Hepatic stellate cell (primary cell): ENCODE measurements around the gene SFTPA2.
A peak's percentile ranks its signal among the peaks of the same experiment; 100 is the strongest.
"Not testable (repeated sequence)": the region's sequence is repeated elsewhere in the genome, so short reads cannot be mapped to it uniquely, and the experiment has no call there.

Experiments
- DNase-seq: peaks from one replicate; pipeline ENCODE4 v3.0.0; 2011; ENCODE audit warnings: low spot score

Gene SFTPA2

DNA sequence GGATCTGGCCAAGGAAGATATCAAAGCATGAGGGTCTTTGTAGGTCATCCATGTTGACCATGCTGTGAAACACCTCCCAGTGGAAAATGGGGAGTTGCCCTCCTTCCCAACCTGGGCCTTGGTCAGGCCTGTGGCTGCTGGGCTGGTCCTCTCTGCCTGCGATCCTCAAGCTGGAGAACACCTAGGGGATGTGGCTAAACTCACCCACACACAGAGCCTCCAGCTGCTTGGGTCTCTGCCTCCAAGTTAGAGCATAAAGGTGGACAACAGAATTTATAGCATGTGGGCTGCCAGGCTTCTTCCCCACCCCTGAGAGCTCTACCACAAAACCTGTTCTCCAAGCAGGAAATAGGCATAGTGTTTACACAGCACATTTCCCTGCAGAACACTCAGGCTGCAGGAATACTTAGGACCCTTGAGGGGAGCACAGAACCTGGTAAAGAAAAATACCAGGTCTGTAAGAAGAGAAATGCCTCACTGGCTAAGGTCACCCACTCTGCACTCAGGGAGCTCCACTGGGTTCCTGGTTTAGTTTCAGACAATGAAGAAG lies at the start of gene SFTPA2:
SFTPA2 (minus strand) TSS at position 248 of the 550 bp plus-strand sequence. CDS start 924 bp downstream, outside the sequence.
- DNase-seq = no peak

DNA sequence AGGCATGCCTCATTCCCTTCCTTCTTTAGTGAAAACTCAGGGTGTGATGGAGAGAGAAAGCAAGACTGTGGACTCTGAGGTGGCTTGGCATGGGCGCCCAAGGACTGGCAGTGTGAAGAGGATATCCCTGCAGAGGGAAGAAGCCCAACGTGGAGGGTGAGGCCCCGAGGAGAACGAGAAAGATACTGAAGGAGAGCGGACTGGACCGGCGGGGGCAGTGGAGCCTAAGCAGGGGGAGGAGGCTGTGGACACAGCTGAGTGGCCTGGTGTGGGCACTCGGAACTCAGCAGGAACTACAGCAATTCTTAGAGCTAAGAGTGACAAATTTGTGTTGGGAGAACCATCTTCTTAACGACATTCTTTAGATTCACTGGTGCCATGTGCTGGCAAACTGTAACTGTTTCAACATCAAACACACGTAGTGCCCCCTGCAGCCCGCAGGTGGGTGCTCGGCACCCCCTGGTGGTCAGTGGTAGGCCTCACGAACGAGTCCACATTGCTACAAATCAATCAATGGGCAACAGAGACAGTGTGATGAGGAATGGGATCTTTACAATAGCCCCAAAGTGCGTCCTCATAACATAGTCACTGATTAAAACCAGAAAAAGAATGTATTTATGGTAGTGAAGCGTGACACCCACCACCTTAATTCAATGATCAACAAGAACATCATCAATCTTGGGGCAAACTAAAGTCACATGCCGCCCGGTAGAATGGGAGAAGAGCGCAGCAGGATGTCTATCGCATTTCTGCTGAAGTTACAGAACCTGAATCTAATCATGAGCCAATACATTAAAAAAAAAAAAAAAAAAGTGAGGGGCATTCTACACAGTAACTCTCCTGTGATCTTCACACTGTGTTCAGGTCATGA lies 48.5 kb upstream of the SFTPA2 start:
- peak; percentile 17 for DNase-seq

DNA sequence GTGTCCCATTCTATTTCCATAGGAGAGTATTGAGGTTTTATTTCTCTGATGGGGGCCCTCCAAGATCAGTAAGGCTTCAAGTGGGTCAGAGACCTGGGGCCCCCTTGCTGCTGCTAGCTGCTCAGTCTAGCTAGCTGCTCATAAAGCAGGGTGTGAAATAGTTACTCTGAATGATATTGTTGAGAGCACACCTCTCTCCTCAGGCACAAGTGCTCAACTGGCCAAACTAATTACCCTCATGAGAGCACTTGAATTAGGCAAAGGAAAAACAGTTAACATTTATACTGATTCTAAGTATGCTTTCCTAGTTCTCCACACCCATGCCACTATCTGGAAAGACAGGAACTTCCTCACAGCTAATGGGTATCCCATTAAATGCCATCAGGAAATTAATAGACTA lies 45.1 kb upstream of the SFTPA2 start:
- no peak for DNase-seq

DNA sequence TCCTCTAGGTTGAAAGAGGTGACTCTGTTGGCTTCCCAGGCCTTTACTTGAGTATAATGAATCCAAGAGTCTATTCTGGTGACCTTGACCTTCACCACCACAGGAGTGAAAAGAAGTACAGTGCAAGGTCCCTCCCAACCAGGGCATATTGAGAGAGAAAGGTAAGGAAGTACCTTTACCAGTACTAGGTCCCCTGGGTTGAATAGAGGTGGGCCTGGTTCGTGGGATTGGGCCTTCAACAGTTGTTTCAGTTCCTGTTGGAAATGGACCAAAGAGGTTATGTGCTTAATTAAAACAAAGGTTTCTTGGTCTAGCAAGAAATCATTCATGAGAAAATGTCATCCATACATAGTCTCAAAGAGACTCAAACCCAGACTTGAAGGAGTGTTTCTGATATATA lies 44.1 kb upstream of the SFTPA2 start:
- no peak for DNase-seq

DNA sequence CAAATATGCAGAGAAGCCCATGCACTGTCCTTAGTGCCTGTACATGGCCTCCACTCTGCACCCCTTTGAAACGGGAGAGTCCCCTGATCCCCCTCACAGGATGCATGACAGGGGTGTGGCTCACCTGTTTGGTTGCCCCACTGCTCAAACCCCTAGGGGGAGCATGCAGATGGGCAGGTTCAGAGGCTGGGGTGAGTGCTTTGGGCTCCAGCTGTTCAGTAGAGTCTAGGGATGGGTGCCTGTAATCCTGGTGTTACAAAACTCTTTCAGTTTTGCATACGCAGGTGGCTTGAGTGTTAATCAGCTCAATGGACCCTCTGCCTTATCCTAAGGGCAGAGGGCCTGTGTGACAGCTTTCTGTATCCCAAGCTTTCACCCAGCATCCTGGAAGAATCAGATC lies 42.7 kb upstream of the SFTPA2 start:
- no peak for DNase-seq

DNA sequence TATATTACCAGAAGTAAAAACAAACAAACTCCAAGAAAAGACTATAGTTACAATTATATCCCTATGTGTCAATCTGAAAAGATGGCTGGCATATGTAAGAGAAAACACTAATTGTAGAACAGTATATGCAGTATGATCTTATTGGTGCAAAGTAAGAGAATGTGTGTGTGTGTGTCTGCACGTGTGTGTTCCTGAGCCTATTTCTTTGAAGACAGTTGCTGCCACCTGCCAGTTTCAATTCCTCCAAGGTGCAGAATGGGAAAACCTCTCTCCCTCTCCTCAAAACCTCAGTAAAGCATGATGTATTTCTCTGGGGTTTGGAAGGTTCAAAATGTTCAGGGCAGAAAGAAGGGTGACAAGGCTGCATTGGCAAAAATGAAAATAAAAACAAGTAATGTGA lies 41.7 kb upstream of the SFTPA2 start:
- no peak for DNase-seq

DNA sequence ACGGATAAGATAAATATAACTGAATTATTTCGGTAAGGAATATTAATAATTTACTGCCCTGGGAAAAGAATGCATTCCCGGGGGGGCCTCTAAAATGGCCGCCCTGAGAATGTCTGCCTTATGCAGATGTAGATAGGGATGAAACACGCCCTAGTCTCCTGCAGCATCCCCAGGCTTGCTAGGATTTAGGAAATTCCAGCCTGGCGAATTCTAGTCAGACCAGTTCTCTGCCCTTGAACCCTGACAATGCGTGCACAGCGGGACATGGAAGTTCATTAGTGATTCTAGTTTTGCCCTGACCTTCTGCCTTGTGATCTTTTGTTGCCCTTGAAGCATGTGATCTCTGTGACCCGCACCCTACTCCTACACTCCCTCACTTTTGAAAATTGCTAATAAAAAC lies 39.4 kb upstream of the SFTPA2 start:
- not testable (repeated sequence) for DNase-seq

DNA sequence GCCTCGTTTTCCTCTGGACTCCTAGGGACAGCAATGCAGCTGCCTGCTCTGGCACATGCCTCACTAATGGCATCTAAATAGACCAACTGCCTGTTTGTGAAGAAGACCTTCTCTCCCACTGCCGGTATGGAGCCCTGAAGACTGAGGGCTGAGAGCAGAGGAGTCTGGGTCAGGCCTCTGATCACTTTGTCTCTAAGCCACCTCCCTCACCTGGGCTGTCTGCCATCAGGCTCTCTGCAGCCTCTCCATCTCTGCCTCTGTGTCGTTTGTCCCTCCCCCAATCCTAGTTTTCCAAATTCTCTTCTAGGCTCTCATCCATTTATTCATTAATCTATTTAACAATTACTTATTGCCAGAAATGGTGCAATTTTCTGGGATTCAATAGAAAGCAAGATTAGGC lies 35.3 kb upstream of the SFTPA2 start:
- no peak for DNase-seq

DNA sequence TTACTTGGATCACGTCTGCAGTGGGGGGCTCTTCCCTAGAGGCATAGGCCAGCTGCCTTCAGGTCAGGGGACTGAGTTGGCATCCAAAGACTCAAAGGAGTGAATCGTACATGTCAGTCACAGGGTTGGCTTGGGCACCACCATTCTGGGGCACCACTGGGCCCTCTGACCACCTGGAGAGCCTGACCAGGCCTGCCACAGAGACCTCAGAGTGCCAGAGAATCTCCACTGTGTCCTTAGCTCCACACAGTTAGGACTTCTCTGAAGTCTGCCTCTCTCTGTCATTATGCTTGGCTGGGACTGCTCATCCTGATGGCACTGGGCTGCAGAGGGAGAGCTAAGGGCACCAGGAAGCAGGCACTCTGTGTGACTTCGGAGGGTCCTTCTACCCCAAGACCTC lies 34.4 kb upstream of the SFTPA2 start:
- not testable (repeated sequence) for DNase-seq

DNA sequence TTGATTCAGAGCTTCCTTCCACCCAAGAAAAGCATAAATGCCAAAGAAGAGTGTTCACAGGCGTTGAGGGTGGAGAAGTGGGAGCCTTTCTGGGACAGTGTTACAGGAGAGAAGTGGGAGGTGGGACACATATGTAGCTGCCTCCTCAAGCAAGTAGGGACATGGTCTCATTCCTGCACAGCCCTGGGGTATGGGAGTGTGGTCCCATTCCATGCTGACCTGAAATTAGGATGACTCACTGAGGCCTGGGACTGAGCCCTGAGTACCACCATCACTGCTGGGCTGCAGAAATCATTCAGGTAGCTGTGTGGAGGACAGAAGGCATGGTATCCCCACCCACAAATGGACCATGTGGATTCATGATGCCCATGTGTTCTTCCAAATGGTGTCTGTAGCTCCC lies 33.2 kb upstream of the SFTPA2 start:
- DNase-seq = no peak

DNA sequence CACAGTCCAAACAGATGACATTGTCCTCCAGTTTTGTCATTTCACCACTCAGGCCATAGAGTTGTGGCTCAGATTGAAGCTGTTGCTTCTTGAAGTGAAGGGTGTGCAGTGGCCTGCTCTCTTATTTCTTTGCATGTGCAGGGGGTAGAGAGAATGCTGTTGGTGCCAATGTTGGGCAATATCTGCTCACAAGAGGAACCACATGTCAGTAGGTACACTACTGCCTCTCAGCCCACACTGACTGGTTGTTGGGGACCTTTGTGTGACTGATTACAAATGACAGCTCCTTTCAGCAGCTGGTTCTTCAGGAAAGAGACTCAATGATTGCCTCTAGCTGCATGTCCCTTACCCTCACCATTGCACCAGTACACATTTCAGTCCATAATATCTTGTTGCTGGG lies 28.6 kb upstream of the SFTPA2 start:
- DNase-seq = no peak

DNA sequence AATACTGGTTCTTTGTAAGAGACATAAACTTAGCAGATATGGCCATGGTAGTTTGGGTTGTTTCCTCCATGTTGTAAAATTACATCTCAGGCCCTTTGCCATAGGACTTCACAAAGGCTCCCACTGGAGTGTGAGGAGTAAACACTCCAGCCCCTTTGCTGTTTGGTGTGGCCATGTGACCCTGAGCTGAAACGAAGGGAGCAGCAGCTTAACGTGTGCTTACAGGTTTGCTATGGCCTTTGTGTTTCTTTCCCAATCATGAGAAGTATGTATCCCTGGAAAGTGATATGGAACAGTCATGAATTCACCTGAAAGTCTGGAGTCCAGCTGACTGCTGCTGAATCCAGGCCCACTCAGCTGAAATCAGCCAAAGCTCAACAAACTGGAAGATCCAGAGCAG lies 26.7 kb upstream of the SFTPA2 start:
- DNase-seq = no peak

DNA sequence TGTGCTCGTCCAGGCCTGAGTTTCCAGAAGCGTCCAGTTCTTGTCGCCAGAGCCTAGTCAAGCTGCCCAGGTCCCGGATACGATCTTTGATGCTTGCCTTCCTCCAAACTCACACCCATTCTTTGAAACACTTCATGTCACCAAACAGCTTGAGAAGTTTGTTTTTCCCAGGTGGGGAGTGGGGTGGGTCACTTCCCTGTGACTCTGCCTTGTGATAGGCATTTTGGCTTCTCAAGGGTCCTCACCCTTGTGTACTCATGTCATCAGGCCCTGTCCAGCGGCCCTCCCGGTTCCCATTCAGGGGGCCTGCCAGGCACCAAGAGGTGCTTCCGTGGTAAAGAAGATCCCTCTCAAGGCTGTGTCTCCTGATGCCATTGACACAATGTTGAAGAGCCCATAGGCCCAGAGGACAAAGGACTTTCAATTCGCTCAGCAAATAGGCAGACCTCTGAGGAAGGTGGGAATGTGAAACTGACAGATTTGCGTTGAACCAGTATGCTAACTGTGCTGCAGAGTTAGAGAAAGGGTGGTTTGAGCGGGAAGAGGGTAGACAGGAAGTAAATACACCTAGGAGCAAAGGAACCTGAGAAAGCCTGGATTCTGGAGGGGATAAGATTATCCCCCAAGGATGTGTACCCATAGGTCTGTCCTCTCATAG lies 25.8 kb upstream of the SFTPA2 start:
- DNase-seq = no peak

DNA sequence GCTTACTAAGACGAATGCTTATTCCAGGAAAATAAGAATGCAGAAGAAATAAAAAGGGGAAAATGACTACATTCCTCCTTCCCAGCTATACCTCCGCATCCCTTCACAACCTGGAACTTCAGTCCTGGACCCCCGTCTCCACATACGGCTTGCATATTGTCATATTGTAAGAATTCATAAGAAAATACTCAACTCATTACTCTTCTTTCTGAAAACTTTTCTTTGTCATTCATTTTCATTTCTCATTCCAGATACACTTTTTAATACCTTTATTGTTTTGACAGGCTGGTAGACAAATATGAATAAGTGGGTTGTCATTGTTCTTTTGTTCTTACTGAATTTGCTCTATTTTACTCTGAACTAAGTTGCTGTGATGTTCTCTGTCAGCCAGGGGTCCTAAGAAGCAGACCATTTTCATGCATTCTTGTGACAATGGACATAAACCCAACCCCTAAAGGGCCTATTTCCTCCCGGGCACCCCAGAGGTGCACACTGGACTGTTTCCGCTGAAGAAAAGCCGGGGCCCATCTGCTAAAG lies 23.3 kb upstream of the SFTPA2 start:
- no peak for DNase-seq

DNA sequence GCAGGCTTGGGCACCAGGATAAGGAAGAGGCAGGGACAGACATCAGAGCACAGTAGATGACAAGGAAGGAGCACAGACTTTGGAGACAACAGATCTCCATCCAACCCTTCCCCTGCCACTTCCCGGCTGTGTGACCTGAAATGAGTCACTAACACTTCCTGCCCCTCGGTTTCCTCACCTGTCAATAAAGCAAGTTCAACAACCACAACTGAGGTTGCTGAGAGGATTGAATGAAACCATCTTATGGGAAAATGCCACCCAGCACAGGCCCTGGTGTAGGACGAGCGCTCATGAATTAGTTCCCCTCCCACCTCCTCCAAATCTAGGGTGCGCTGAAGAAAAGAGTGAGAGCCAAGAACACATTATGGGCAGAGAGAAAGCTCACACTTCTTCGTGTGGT lies 22.7 kb upstream of the SFTPA2 start:
- not testable (repeated sequence) for DNase-seq

DNA sequence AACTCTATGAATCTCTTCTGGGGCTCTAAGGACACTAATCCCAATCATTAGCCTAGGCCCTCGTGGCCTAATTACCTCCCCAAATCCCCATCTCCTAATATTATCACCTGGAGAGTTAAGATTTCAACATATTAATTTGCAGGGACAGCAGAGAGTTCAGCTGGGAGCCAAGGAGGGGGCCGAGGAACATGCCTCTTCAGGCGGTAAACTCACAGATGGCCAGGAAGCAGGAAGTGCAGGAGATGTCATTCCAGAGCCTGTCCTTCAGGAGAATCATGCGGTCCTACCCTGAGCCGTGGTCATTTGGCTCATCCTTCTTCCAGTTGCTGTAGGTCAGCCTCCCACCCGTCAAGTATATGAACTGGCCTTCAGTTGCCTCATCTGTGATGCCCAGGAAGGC lies 21.9 kb upstream of the SFTPA2 start:
- no peak for DNase-seq

DNA sequence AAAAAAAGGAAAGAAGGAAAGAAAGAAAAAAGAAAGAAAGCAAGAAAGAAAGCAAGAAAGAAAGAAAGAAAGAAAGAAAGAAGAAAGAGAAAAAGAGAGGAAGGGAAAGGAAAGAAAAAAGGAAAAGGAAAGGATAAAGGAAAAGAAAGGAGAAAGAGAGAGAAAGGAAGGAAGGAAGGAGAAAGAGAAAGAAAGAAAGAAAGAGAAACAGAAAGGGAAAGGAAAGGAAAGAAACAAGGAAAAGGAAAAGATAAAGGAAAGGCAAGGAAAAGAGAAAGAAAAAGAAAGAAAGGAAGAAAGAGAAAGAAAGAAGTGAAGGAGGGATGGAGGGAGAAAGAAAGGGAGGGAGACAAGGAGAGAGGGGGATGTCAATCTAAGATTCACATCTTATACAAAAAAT lies 20.8 kb upstream of the SFTPA2 start:
- DNase-seq = no peak

DNA sequence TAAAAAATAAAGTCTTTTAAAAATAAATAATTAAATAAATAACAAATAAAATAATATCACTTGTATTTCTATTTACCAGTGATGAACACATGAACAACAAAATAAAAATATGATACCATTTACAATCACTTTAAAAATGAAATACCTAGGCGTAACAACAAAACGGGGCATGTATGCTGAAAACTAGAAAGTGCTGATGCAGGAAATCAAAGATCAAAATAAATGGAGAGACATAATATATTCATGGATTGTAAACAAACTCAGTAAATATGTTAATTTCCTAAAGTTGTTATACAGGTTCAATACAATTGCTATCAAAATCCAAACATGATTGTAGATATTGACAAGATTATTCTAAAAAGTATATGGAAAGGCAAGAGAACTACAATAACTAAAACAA lies 19.2 kb upstream of the SFTPA2 start:
- no peak for DNase-seq

DNA sequence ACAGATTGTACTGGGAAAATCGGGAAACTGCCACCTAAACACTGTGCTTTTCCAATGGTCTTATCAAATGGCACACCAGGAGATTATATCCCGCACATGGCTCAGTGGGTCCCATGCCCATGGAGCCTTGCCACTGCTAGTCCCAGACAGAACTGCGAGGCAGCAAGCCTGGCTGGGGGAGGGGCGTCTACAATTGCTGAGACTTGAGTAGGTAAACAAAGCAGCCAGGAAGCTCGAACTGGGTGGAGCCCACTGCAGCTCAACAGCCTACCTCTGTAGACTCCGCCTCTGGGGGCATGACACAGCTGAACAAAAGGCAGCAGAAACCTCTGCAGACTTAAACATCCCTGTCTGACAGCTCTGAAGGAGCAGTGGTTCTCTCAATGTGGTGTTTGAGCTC lies 10.4 kb upstream of the SFTPA2 start:
- DNase-seq = not testable (repeated sequence)

DNA sequence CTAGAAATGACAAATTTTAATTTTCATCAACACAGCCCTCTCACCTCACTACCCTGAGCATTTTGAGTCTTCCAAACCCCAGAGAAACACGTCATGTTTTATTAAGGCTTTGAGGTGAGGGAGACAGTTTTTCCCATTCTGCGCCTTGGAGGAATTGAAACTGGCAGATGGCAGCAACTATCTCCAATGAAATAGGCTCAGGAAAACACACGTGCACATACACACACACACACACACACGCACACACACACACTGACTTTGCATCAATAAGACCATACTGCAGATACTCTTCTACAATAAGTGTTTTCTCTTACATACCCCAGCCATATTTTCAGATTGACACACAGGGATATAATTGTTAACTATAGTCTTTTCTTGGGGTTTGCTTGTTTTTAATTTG lies 3.2 kb upstream of the SFTPA2 start:
- no peak for DNase-seq

DNA sequence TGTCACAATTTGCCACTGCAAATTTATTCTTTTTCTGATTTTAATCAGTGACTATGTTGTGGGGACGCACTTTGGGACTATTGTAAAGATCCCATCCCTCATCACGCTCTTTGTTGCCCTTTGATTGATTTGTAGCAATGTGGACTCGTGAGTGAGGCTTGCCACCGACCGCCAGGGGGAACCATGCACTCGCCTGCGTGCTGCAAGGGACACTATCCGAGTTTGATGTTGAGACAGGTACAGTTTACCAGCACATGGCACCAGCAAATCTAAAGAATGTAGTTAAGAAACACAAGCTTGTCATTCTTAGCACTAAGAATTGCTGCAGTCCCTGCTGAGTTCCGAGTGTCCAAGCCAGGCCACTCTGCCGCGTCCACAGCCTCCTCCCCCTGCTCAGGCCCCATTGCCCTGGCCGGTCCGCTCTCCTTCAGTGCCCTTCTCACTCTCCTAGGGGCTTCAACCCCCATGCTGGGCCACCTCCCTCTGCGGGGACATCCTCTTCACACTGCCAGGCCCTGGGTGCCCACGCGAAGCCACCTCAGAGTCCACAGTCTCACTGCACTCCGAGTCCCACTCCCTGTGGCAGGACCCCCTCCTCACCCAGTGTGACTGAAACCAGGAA lies 2.0 kb upstream of the SFTPA2 start:
- peak; percentile 46 for DNase-seq

DNA sequence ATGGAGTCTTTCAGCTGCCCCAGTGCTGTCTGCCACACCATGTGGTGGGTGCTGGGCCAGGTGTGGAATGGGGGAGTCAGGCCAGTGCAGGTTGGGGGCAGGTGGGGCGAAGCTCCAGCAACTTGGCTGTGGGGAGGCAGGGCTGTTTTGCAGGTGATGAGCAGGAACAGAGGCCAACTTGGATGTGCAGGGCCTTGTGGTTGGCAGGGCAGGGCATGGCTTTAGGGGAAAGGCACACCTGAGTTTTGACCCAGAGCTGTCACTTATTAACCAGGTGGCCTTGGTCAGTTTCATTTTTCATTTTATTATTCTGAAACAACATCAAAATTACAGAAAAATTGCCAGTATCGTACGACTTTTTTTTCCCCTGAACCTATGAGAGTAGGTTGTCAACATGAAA lies 1.1 kb upstream of the SFTPA2 start:
- no peak for DNase-seq

DNA sequence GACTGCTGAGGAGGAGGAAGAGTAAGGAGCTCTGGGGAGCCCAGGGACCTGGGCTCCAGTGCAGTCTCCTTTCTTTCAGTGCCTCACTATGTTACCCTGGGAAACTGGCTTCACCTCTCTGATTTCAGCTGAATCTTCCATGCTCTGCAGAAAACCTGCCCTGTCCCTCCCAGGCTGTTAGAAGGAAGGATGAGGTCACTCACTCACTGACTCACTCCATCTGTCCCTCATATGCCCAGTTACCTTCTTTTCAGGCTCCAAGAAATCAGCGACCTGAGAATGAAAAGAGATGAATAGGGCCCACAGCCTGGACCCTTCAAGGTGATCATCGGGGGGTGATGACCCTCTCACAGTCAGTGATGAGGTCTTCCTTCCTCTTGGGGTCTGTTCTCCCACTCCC lies 481 bp downstream of the SFTPA2 start:
- DNase-seq = peak; percentile 30
